Suppressor macrophage (primary cell): ENCODE data around the gene RAD51D.
"Not testable (repeated sequence)": the region's sequence is repeated elsewhere in the genome, so short reads cannot be mapped to it uniquely, and the experiment has no call there.

Experiments used
- DNase-seq, 4 experiments: peaks; one replicate each; pipeline ENCODE4 v3.0.0-alpha.2; 2020 to 2022
- total RNA-seq, 17 experiments: gene quantifications; one replicate each; lab custom pipeline; 2026; ENCODE audit warnings: mixed read lengths in 6 of 17, inconsistent platforms in 3 of 17; lab: John Stamatoyannopoulos, UW

RAD51D gene
- total RNA-seq = 6.1 to 20.5 (median 11.1) reads per million in 17 experiments

DNA sequence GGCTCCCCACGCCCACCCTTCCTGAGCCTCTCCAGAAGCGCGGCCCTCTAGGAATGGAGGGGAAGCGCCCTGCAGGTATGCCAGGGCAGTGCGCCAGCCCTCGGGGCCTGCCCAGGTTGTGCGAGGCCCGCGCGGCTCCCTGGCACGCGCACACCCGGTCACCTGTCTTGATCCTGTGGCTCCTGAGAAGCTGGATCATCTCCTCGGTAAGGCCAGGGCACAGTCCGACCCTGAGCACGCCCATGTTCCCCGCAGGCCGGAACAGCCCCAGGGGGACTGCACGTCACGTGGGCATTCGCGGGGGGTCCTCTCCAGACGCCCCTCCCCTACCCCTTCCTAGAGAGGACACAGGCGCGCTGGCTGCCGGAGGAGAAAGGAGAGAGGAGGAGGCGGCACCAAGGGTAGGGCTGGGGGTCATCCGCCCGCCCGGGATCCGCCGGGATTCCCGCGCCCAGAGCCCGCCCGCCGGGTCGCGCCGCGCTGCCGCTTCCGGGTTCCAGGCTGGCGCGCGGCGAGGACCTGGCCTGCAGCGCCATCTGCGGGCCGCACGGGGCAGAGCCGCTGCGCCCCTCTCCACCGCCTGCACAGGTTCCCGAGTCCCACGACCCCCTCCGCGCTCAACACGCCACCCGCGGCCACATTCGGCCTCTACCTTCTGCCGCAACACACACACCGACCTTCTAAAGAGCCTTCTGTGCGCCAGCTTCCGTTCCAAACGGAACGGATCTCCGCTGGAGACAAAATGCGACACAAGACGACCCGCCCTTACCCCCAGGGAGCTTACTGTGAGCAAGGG, at the start of gene RAD51D:
Gene RAD51D (minus strand): TSS at position 491 of the 796 bp plus-strand sequence. CDS start 247 bp downstream, at position 244.
- peak; percentile 80 to 93 (median 90) for DNase-seq

DNA sequence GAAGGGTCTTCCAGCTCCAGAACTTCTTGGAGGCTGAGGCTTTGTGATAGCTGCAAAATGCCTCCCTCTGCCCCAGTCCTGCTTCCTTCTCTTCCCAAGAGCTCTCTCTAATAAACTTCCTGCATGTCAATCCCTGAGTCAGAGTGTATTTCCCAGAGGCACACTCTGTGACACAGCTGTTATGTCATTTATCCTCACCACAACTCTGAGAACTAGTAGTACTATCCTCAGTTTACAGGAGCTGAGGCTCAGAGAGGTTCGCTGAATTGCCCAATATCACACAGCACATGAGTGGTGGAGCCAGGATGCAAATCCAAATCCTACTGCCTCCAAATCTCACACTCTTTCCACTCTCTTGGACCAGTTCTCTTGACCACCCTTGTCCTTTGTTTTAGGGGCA, 48.0 kb upstream of the RAD51D start:
- peak in 2 of 4 experiments; percentile 24 to 31 for DNase-seq

DNA sequence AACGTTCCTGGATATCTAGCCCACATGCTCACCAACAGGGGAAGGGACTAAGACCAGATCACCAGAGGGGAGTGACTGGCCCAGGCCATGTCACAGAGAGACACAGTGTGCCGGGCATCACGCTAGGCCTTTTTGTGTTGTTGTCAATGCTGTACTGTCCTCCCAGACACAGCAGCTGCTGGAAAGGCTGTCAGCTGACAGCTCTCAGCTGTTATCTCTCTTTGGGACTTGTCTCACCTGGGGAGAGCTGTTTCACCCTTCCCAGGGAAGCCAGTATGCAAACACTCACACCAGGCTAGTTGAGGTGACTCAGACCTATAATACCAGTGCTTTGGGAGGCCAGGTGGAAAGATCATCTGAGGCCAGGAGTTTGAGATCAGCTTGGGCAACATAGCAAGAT, 47.4 kb upstream of the RAD51D start:
- no peak for DNase-seq

DNA sequence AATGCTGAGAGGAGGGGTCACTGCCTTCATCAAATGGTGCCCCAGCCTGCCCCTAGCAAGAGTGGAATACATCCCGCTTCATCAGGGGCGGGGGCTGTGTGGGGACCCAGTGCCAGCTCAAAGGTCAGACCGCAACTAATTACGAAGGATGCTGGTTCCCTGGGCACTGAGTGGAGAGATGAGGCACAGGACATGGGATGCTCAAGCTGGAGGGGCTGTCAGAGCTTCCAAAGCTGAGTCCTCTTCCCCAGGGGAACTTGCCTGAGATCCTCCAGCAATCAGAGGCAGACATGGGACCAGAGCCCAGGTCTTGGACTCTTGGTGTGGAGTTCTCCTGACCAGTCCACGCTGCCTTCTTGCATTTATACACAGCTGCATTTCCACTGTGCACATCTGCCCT, 46.9 kb upstream of the RAD51D start:
- DNase-seq = no peak

DNA sequence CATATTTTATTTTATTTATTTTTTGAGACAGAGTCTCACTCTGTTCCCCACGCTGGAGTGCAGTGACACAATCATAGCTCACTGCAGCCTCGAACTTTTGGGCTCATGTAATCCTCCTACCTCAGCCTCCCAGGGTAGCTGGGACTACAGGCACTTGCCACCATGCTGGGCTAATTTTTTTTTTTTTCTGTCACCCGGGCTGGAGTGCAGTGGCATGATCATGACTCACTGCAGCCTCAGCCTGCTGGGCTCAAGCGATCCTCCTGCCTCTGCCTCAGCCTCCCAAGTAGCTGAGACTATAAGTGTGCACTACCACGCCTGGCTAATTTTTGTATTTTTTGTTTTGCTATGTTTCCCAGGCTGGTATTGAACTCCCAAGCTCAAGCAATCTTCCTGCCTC, 45.1 kb upstream of the RAD51D start:
- DNase-seq = peak in 1 of 4 experiments; percentile 8

DNA sequence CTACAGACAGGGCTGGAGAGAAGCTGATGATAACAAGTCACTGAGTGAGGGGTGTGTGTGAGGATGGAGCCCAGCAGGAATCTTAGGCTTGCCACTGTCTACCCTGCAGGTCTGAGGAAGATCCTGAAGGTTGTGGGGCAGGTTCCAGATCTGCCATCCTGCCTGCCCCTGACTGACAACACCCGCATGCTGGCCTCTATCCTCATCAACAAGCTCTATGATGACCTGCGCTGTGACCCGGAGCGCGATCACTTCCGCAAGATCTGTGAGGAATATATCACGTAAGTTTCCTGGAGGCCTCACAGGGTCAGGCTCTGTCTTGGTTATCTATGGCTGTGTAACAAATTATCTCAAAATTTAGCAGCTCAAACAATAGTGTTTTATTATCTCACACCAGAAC, 44.2 kb upstream of the RAD51D start:
- no peak for DNase-seq

DNA sequence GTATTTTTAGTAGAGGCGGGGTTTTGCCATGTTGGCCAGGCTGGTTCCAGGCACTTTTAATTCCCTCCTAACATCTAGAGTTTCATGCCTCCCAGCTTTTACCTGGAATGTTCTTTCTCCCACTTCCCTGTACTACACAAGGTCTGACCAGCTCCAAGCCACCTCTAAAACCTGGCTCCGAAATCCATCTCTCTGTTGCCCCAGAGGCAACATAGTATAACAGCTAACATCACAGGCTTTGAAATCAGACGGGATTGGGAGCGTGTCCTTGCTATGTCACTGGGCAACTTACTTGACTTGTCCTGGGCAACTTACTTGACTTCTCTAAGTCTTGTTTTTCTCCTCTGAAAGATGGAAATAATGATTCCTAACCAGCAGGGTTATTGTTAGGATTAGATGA, 43.1 kb upstream of the RAD51D start:
- no peak for DNase-seq

DNA sequence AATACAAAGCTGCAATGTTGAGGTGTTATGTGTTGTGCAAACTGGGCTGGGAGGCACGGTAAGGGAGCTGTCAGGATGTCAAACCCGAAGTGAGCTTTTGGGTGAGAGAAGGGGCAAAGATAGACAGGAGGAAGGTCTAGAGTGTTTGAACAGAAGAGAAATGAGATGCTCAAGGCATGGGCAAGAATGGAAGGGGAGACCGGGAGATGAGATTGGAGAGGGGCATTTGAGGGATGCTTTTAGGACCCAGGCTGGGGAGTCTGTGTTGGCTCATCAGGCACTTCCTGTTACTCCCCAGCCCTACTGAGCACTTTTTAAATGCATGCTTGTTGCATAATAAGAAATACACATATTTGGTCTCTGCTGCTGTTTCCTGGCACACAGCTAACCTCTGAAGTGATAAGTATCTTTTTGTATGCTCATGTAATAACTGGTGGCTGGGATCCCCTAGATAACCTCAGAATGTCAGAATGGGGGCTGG, 41.7 kb upstream of the RAD51D start:
- DNase-seq = peak in 3 of 4 experiments; percentile 12 to 28 (median 16)

DNA sequence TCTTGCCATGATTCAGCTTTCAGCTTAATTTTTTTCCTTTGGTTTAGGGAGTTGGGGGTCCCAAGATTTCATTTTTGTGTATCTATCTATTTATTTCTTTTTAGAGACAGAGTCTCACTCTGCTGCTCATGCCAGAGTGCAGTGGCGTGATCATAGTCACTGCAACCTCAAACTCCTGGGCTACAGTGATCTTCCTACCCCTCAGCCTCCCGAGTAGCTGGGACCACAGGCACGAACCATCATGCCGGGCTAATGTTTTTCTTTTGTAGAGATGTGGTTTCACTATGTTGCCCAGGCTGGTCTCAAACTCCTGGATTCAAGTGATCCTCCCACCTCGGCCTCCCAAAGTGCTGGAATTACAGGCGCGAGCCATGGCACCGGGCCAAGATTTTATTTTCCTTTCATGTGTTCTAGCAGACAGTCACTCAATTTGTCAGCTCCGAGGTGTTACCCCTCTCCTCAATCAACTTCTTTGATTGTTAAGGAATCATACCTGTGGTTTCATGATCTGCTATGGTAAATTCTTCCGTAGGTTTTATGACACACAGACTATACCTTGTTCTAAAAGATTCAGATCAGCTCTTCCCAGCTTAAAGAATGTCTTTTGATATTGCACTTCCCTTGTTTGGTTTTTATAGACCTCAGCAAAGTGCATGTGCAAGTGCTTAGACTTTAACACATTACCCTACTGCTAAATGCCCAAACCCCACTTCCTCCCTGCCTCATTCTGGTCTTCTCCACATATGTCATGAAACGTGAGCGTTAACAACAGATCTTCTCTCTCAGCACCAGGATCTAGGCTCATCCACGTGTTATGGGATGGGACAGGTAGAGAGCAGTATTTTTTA, 40.9 kb upstream of the RAD51D start:
- peak in 1 of 4 experiments; percentile 17 for DNase-seq

DNA sequence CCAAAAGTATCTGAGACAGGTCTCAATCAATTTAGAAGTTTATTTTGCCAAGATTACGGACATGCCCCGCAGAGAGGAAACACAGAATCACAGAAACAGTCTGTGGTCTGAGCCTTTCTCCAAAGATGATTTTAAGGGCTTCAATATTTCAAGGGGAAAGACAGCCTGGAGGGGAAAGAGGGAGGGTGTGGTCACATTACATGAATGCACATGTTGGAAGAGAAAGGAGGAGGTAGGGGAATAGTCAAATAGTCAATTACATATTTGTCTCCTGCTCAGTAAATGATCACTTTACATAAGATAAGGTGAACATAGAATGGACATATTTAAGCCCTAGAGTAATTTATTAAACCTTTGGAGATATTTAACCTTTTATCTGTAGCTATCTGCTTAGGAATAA, 40.3 kb upstream of the RAD51D start:
- no peak for DNase-seq

DNA sequence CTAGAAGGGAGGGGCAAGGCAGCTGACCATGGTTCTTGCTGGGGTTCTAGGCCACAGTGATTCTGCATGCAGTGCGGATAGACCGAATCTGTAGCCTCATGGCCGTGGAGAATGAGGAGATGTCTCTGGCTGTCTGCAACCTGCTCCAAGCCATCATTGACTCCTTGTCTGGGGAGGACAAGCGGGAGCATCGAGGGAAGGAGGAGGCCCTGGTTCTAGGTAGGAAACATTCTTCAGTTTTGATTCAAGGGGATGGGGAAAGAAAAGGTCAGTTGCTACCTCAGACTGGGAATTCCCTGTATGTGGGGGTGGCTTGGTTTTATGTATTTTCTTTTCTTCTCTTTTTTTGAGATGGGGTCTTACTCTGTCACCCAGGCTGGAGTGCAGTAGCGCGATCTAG, 35.6 kb upstream of the RAD51D start:
- DNase-seq = no peak

DNA sequence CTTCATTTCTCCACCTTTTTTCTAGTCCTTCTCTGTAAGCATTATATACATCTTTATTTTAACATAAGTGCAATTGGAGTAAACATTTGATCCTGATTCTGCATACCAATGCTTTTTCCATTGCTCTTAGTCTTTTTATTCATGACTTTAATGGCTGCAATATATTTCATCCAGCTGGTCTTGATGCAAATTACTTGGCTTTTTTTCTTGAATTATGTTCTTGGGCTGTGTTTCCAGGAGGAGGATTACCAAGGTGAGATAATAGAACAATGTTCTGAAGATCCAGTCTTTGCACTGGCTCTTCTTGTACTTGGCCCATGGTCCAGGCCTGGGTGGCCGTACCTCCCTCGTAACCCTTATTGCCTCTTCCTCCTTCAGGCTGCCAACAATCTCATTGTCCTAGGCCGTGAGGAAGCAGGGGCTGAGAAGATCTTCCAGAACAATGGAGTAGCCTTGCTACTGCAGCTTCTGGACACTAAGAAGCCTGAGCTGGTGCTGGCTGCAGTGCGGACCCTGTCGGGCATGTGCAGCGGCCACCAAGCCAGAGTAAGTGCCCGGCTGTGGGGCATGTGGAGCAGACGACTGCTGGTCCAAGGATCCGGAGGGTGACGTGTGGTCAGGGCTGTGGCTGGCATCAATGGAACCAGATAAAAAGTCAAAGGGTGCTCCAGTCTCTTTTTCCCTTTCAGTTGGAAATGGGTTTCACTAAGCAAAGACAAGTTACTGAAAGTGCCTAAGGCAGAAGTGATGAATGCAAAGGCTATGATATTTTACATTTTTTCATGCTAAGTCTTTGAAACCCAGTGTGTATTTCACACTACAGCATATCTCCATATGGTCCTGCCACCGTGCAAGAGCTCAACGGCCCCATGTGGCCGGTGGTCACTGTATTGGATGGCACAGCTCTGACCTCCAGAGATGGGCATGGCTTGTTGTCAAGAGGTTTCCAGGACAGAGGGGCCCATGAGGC, 34.8 kb upstream of the RAD51D start:
- DNase-seq = no peak

DNA sequence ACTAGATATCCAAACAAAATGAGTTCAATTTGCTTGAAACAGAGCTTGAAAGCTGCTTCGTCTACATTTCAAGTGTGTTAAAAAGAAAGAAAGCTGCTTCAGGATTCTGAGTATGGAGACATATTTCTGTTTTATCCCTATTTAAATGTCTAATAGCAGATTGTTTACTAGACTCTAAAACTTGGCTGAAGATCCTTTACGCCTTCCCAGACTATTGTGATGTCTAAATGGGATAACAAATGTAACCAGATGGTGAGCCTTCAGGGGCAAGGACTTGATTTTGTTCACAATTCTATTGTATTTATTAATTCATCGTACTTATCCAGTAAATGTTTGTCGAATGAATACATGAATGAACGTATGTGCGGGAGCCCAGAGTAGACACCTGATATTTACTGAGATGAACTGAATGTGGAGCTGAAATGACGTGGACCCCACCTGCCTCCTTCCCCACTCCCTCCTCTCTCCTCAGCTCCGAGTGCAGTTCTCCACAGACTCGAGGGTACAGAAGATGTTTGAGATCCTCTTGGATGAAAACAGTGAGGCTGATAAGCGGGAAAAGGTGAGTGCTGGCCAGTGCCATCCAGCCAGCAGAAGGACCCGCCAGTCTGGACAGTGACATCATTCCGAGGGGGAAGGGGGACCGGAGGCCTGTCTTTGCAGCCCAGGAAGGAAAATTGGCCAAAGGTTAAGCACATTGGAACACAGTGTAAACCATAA, 32.9 kb upstream of the RAD51D start:
- DNase-seq = no peak

DNA sequence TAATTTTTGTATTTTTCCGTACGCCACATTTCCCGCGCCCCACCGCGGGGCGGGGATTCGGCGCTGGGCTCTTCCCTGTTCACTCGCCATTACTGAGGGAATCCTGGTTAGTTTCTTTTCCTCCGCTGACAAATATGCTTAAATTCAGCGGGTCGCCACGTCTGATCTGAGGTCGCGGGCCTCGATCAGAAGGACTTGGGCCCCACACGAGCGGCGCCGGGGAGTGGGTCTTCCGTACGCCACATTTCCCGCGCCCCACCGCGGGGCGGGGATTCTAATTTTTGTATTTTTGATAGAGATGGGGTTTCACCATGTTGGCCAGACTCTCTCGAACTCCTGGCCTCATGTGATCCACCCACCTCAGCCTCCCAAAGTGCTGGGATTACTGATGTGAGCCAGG, 31.4 kb upstream of the RAD51D start:
- not testable (repeated sequence) for DNase-seq

DNA sequence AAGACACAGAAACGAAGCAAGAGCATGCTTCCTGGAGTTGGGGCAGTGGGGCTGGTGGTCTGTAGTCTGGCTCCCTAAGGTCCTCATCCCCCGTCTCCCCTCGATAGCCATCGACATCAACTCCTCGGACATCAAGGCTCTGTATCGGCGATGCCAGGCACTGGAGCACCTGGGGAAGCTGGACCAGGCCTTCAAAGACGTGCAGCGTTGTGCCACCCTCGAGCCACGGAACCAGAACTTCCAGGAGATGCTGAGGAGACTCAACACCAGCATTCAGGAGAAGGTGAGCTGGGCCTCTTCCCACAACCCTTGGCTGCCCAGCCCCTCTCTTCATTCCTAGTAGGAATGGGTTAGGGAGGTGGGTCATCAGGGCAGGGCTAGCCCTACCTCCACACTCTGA, 30.3 kb upstream of the RAD51D start:
- DNase-seq = no peak

DNA sequence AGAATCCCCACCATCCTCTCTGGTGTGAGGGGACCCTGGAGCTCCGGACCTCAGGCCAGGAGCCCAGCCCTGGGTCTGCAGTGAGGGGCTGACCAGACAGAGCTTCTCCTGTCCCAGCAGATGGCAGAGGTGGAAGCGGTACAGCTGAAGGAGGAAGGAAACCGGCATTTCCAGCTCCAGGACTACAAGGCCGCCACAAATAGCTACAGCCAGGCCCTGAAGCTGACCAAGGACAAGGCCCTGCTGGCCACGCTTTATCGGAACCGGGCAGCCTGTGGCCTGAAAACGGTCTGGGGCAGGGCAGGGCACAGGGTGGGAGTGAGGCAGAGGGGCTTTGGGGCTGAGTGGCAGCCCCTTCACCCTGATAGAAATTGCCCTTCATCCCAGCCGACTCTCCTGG, 28.5 kb upstream of the RAD51D start:
- DNase-seq = no peak

DNA sequence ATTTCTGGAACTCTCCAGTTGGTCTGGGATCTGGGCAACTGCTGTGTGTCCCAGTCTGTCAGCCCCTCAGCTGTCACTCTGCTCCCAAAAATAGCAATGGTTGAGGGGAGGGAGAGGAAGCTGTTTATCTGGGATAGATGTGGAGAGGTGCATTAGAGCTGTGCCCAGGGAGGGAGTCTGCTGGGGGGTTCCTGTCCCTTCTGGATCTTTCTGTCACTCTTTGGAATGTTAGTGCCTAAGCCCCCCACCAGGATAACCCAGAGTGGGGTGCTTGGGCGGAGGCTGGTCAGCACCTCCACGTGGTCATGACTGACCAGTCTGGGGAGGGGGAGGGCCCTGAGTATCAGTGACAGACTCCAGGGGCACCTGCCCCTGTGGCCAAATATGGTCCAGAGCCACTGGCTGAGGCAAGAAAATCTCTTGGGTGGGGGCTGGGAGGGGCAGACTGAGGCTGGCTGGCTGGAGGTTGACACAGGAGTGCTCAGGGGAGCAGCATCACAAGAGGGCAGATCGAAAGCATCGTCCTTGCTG, 27.8 kb upstream of the RAD51D start, which contains the start of gene UNC45B:
Gene UNC45B (plus strand): TSS at position 443 of the 531 bp plus-strand sequence. CDS start 447 bp downstream, outside the sequence.
- DNase-seq = no peak

DNA sequence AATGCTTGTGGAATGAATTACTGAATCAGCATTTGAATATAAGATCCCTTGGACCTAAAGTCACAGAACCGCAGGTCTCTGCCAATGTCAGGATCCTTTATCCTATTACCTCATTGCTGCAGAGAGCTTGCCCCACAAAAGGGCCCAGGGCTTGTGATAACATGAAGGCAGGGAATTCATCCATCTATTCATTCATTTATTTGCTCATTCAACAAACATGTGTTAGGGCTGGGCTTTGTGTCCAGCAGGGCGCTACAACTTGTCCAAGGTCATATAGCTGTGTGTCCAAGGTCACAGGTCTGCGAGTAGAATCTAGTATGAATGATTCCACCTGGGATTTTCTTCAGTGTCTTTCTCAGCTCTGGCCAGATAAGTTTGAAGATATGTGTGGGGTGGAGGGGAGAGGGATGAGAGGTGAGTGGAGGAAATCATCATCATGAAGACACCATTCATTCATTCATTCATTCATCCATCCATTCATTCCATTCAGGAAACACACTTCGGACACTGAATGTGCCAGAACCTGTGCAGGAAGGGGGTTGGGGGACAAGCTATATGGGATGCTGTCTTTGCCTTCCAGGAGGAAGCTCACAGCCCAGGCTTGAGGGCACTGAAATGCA, 26.7 kb upstream of the RAD51D start:
- DNase-seq = no peak

DNA sequence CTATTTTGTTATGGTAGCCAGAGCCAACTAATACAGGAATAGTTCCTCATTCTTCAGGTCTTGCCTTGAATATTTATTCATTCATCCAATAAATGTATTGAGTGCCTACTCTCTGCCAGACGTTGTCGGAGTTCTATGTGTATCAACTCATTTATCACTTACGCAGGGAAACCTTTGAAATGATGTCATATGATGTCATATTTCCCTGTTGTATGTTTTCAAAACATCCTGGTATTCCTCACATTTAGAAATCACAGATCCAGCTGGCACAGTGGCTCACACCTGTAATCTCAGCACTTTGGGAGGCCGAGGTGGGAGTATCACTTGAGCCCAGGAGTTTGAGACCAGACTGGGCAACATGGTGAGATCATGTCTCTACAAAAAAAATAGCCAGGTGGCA, 25.2 kb upstream of the RAD51D start:
- DNase-seq = no peak

DNA sequence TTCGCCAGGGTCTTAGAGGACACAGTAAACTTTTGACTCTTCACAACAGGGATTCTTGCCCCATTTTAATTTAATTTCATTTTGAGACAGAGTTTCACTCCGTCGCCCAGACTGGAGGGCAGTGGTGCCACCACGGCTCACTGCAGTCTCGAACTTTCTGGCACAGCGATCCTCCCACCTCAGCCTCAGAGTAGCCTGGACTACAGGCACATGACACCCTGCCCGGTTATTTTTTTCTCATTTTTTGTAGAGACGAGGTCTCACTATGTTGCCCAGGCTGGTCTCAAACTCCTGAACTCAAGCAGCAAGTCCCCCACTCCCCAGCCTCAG, 22.8 kb upstream of the RAD51D start:
- DNase-seq = no peak
